Fibroblast of lung (primary cell): ENCODE results near the gene CTNND2.

Source experiments
- CTCF ChIP-seq, 2 donors: IDR thresholded peaks in 1 of 2; conservative IDR thresholded peaks in 1 of 2; 1 replicate in 1 of 2; 2 replicates in 1 of 2; pipeline ENCODE4 v1.5.1; 2011 to 2012; ENCODE audit warnings: low read length in 2 of 2, control low read depth in 1 of 2, inconsistent platforms in 1 of 2, low read depth in 1 of 2, mild to moderate bottlenecking in 1 of 2
- EZH2 ChIP-seq: IDR thresholded peaks from 2 replicates; pipeline ENCODE4 v1.5.1; 2012; ENCODE audit warnings: low read length, control low read depth, mild to moderate bottlenecking; ENCODE audit errors: missing control alignments

GRCh38 chr5:11704916-11705315 is 199.3 kb downstream of the CTNND2 start:
- no peak for TF ChIP-seq CTCF (conservative IDR thresholded peaks at IDR 0.05 in 1 of 2, IDR thresholded peaks at IDR 0.05 in 1 of 2; ENCODE audit: low read depth in 1 of 2, low read length in 2 of 2)
- TF ChIP-seq EZH2 = no peak
